H54 (cell line): ENCODE data around the gene UBE2E3.

Source experiments
- DNase-seq: peaks from one replicate; pipeline ENCODE4 v3.0.0; 2011; ENCODE audit warnings: low spot score, mixed read lengths; ENCODE audit not compliant: insufficient read length
- FAIRE-seq: peaks from 3 replicates; lab custom pipeline; 2011; peaks lifted over from hg19 to GRCh38; lab: Jason Lieb, UNC
- POLR2A ChIP-seq: IDR thresholded peaks from 2 replicates; pipeline ENCODE4 v1.6.1; 2011; ENCODE audit warnings: low read depth, mild to moderate bottlenecking, low read length

Gene UBE2E3

DNA sequence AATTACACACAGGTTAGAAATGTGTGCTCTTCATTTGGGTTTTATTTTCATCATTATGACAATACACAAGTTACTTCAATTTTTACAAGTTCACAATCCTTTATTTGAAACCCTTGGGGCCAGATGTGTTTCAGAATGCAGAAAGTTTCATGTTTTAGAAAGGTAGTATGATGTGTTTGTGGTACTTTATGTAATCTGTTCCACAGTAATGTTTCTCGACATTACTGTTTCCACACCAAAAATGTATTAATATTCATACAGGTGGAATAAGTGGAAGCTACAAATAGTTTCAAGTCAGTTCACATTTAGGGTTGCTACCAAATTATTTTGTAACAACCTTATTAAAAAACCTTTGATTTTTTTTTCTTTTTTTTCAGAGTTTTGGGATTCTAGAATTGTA, 10.4 kb downstream of the UBE2E3 start:
- no peak for FAIRE-seq
- no peak for DNase-seq
- no peak for TF ChIP-seq POLR2A

DNA sequence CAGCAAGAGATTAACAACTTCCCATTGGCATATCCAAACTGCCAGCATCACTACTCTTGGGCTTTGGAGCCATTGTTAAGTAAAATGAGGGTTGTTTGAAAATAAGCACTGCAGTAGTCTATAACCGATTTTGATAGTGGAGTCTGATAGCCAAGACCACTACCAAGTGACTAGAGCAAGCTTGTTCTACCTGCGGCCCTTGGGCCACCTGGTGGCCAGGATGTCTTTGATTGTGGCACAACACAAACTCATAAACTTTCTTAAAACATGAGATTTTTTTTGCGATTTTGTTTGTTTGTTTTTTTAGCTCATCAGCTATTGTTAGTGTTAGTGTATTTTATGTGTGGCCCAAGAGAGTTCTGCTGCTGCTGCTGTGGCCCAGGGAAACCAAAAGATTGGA, 11.0 kb downstream of the UBE2E3 start:
- no peak for FAIRE-seq
- DNase-seq: no peak
- no peak for TF ChIP-seq POLR2A

DNA sequence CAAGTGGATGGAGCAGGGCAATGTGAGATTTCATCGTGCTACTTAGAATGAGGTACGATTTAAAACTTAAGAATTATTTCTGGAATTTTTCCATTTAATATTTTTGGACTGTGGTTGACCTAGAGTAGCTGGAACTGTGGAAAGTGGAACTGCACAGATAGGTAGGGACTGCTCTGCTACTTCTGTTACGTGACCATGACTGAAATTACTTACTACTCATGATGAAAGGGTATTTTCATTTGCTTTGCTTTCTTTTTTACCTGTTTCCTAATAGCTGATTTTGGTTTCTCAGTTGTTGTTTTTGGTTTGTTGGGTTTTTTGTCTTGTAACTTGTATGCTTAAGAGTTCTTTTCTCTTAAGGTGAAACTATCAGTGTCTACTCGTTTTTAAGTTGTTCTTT, 11.4 kb downstream of the UBE2E3 start:
- no peak for DNase-seq
- TF ChIP-seq POLR2A: no peak
- FAIRE-seq: peak; percentile 57

DNA sequence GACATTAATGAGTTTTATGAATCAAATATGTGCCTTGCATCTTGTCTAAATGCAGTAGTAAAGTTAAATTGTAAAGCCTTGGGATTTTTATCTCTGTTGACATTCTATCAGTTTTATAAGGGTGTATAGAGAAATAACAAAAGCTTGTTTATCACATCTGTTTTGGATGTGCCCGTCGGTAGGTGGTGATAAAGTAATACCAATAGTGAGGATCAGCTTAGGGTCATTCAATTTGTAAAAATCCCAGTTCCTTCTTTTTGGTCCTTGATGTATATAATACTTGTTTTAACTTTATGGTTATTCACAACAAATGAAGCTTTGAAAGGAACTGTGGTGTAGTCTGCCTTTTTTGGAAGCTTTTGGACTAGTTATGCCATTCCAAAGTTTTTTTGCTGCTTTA, 12.6 kb downstream of the UBE2E3 start:
- DNase-seq (no peak), FAIRE-seq (no peak)
- no peak for TF ChIP-seq POLR2A

DNA sequence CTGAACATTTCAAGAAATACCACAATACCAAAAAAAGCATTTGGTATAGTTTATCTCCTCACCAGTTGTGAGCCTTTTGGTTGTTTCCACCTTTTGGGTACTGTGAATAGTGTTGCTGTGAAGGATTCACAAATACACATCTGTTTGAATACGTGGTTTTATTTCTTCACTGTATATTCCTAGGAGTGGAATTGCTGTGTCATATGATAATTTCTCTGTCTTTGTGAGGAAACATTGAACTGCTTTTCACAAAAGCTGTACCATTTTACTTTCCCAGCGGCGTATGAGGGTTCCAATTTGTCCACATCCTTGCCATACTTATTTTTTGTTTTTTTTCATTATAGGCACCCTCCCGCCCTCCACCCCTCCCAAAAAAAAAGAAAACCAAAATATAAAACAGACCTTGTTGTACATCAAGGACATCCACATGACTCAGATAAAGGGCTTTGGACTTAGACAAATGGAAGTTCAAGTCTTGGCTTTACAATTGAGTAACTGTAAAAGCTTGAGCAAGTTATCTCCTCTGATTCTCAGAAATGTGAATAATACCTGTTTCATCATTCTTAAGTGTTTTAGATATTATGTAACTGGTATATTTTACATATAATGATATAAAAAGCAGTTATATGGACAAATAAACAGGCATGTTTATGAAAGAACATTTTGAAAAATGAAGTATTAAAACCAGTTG, 19.0 kb downstream of the UBE2E3 start:
- DNase-seq: no peak
- no peak for FAIRE-seq
- no peak for TF ChIP-seq POLR2A

DNA sequence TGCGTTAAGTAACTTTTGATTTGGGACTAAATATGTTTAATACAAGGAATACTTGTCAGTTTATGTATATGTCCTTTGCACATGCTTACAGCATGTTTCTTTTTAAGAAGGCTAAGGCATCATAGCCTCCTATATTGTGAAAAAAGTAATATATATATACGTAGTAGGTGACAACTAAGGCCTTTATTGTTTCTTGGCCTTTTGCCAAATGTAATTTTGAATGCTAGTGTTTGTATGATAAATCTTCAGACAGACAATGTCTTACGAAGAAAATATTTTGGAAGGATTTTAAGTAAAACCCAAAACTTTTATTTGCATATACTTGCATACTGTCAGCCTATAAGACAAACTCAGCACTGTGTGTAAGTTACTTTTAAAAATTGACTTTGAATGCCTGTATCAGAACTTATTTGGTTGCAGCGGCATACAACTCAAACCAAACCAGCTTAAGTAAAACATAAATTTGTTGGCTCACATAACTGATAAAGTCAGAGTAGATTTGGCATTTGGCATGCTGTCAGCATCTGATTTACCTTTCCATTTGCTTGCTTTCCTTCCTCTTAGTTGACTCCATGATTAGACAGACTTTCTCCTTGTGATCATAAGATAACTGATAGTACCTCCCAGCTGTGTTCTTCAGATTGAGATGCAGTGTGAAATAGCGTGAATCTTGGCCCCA, 24.4 kb downstream of the UBE2E3 start:
- DNase-seq (no peak), FAIRE-seq (peak; percentile 45)
- no peak for TF ChIP-seq POLR2A

DNA sequence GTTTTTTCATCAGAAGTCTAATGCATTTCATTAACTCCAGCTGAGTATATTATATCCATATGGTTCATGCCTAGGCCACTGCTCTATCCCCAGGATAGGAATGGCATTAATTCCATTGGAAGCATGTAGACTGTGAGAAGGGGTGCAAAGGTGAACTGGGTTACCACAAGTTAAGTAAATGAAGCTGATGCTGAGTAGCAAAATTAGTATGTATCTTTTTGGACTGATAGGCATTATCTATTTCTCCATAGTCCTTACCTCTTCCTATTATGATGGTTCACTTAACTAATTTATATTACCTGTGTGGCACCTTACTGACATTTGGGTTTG, 24.9 kb downstream of the UBE2E3 start:
- no peak for FAIRE-seq

DNA sequence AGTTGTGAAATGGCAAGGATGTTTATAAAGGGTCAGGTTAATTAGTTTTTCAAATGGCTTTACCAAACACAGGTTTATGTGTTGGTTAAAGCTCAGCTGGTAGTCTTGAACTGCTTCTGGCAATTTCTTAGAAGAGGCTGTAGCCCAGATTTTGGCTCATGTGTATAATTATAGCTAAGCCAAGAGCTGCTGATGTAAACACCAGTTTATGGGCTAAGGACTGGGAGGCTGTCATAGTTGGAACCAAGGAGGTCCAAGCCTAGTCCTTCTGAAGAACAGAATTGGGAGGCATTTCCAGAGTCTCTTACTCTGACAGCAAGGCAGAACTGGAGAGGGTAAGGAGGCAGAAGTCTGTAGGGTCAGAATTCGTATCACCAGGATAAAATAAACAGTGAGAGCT, 25.4 kb downstream of the UBE2E3 start:
- TF ChIP-seq POLR2A: no peak

More for the DNA sequence above, 24.9 kb downstream of the UBE2E3 start:
- DNase-seq: no peak
- TF ChIP-seq POLR2A: no peak

DNA sequence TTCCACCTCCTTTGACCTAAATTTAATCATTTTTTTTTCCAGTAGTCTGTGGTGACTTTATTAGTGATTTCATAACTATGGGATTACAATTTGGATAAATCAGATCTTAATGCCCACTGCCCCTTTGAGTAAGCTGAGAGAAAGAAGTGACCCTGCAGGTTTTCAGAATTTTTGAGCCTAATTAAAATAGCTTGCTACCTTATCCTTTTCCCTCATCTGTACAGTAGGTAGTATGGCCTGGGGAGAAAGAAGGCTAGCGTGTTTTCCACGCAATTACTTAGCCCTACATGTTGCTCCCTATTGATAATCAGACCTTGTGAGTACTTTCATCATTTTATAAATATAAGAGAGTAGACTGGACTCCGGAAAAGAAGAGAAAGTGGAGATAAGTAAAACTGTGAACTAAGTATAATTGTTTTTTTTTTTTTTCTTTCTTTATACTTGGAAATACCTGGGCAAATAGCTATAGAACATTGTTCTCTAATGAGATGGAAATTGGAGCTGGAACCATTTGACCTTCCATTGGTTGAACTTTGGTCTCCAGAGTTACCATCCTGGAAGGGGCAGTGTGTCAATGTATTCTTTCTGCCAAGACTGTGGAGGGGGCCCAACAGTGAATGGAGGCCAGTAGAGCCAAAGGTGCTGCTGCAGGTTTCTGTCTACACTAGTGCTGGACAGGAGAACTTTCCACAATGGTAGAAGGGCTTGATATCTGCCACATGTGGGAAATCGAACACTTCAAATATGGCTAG, 26.9 kb downstream of the UBE2E3 start:
- FAIRE-seq (no peak), DNase-seq (no peak)

More for the DNA sequence above, 25.4 kb downstream of the UBE2E3 start:
- FAIRE-seq: no peak
- DNase-seq: no peak

DNA sequence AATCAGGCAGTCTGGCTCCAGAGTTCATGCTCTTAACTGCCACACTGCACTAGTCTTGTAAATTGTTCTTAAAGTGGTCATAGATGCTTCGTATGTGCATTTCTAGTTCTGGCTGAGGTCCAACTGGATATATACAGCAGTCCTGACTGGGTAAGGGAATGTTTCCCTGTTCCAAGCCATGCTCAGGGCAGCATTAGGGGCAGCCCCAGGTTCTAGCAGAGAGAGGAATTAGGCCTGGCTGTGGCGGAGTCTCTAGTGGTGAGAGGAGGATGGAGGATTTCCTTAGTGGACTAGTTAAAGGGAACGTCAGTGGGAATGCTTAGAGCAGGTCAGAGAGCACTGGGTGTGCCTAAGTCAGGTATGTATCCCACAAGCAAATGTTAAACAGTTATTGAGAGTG, 28.0 kb downstream of the UBE2E3 start:
- TF ChIP-seq POLR2A: no peak
- FAIRE-seq: peak; percentile 52
- no peak for DNase-seq

More for the DNA sequence above, 26.9 kb downstream of the UBE2E3 start:
- TF ChIP-seq POLR2A: no peak

DNA sequence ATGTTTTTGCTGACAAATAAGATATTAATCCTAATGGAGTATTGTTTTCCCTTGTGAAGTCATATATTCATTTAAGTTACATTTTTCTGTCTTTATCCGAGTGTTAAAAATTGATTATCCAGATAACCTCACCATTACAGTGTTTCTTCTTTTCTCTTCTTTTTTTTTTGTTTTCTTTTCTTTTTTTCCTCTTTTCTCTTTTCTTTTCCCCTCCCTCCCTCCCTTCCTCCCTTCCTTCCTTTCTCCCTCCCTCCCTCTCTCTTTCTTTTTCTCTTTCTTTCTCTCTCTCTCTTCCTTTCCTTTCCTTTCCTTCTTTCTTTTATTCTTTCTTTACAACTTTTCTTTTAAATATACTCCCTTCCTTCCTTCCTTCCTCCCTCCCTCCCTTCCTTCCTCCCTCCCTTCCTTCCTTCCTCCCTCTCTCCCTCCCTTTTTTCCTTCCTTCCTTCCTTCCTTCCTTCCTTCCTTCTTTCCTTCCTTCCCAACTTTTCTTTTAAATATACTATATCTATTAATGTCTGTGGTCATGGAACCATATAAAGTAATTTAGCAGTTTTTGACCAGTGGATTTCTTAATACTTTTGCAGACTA, 40.9 kb downstream of the UBE2E3 start:
- no peak for TF ChIP-seq POLR2A
- DNase-seq: no peak
- FAIRE-seq: no peak

DNA sequence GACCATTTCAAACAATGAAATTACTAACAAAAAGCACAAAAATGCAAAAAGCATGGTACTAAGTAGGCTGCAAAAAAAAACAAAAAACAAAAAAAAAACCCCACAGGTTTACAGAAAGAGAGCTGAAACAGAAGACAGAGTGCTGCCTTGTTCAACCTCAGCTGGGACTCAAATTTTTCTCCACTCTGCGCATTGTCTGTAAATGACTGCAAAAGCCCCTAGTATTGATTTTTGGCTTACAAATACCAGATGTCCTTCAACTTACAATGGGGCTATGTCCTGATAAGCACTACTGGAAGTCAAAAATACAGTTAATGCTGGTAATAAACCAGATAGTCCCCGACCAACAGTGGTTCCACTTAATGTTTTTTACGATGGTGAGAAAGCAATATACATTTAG, 42.2 kb downstream of the UBE2E3 start:
- DNase-seq (no peak), FAIRE-seq (no peak)
- TF ChIP-seq POLR2A: no peak

DNA sequence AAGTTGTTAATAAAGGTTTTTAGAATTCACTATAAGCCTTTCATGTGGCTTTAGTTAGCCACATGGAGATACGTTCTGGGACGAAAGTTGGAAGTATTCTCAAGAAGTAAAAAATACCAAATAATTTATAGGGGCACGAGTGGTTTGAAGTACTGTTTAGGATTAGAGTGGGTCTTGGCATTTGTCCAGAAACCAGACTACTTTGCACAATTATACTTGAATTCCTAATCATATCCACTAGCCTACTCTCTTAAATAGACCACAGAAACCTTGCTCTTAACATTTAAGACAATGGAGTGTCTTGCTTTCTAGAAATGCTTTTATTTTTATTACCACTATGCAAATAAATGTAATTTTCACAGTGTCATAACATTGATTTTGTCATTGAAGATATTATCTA, 44.6 kb downstream of the UBE2E3 start:
- FAIRE-seq: no peak
- no peak for DNase-seq
- no peak for TF ChIP-seq POLR2A

DNA sequence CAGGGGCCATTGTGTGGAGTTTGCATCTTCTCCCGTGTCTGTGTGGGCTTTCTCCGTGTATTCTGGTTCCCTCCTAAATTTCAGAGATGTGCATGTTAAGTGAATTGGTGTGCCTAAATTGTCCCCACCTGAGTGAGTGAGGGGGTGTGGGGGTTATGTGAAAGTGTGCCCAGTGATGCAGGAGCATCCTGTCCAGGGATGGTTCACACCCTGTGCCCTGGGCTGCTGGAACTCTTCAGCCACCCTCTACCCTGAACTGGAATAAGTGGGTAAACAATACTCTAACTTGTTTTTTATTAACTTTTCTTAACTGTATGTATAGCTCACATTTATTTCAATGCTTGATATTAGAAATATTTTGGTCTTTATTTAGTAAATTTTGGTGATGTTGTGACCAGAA, 56.0 kb downstream of the UBE2E3 start:
- no peak for TF ChIP-seq POLR2A
- DNase-seq (no peak), FAIRE-seq (peak; percentile 27)
